Epidermal melanocyte (primary cell): ENCODE results near the gene HASPIN.

Source experiments
- DNase-seq: peaks from one replicate; pipeline ENCODE4 v3.0.0; 2011; ENCODE audit warnings: low spot score; ENCODE audit not compliant: insufficient read length

The HASPIN gene

DNA sequence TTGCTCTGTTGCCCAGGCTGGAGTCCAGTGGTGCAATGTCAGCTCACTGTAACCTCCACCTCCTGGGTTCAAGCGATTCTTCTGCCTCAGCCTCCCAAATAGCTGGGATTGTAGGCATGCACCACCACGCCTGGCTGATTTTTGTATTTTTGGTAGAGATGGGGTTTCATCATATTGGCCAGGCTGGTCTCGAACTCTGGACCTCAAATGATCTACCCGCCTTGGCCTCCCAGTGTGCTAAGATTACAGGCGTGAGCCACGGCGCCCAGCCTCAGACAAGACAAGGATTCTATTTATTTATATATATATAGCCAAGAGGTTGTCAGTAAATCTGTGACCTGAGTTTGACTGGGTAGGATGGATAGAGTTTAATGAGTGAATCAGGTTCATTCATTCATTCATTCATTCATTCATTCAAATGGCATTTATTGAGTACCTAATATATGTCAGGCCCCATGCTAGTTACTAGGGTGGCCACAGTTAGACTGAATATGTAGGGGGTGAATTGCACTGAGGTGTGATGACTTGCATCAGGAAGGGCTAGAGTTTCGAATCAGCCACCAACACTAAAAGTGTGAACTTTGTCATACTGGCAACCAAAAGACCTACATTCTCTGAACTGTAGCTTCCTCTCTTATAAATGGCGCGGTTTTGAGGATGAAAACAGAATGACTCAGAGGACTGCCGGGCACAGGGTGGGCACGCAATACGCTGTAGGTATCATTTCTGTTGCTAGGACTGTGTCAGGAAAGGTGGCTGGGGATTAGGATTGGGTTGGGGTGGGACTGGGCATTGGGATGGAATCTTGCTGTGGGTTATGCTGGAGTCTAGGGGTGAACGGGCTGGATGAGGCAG, 39.4 kb downstream of the HASPIN start:
- no peak for DNase-seq

DNA sequence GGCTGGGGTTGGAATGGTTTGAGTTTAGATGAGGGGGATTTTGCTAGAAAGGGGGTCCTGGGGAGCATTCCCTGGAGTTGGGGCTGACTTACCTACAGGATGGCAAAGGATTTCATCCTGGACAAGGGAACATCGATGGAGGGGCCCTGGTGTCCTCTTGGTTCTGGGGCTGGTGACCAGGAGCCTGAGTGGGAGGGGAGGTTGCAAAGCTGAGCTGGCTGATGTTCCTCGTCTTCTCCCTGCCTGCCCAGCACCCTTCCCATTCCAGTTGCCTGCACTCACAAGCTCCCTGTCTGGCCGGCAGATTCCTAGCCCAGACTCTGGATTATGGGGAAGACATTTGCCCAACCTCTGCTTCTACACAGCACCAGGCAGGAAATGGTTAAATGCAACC, 40.1 kb downstream of the HASPIN start:
- no peak for DNase-seq

DNA sequence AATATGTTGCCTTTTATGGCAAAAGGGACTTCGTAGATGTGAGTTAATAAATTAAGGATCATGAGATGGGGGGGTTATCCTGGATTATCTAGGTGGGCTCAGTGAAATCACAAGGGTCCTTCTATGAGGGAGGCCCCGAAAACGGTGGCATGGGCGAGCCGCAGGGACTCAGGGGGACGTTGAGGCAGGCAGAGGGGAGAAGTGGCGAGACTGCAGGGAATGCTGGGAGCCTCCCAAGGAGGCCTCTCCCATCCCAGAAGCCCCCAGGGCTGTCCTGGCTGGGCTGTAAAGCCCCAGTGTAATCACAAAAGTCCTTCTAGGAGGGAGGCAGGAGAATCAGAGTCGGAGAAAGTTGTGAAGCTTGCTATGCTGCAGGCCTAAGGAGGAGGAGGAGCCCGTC, 42.3 kb downstream of the HASPIN start:
- DNase-seq: no peak

DNA sequence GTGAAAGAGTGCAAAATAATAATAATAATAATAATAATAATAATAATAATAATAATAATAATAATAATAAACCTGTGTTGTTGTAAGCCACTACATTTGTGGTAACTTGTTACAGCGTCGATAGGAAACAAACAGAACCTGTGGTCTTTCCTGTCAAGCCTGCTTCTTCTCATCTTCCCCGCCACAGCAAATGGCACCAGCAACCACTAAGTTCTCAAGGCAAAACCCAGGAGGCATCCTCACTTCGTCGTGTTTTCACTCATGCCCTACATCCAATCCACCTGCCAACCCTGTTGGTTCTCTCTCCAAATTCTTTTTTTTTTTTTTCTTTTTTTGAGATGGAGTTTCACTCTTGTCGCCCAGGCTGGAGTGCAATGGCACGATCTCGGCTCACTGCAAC, 43.1 kb downstream of the HASPIN start:
- DNase-seq: no peak

DNA sequence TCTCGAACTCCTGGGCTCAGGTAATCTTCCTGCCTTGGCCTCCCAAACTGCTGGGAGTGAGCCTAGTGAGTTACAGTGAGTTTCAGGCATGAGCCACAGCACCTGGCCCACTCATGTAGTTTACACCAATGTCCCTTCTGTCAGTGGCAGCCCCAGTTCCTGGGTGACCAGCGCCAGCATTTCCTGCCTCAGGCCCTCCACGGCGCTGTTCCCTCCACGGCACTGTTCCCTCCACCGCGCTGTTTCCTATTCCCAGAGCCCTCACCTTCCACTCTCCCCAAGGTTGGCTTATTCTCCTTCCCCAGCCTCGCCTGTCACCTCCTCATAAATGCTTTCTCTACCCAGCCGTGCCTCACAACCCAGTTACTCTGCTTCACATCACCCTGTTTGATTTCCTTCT, 44.6 kb downstream of the HASPIN start:
- no peak for DNase-seq

DNA sequence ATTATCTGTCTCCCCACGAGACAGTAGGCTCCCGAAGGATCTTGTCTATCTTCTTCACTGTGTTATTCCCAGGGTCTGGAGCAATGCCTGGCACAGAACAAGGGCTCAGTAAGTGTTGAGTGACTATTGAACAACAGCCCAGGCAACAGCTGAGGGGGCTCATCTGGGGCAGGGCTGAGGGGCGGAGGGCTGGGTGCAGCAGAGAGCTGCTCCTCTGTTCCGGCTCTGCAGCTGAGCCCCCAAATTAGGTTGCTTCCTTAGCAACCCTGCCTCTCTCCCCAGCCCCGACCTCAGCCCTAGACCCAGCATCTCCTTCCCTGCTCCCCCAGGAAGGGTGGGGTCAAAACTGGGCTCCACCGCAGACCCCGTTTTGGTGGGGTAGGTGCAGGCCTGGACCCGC, 45.1 kb downstream of the HASPIN start:
- DNase-seq: no peak

DNA sequence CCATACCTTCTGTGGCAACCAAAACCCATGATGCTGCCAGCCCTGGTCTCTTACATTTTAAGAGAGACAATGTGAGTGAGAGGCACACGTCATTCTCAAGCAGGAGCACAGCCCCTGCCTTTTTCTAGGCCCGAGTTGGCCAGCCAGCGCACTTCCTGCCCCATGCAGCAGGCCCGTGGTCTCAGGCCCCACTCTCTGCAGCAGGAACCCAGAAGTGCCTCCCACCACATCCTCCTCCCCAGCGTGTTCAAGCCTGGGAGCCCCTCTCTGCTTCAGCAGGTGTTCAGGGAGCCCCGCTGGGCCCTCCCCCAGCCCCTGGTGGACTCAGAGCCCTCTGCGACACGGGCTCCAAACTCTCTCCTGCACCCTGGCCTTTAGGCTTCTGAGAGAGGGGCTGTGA, 46.8 kb downstream of the HASPIN start:
- no peak for DNase-seq

DNA sequence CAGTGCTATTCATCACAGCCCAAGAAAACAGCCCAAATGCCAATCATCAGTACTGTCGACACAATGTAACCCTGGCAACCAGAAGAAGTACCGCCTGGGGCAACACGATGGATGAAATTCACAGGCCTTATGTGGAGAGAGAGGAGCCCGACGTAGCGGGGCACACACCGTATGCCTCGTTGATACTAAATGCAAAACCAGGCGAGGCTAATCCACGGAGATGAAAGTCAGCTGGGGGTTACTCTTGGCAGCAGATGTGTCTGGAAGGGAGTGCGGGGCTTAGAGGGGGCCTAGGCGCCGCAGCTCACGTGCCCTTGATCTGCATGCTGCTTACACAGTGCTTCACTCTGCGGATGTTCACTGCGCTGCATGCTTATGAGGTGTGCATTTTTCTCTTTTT, 47.4 kb downstream of the HASPIN start:
- no peak for DNase-seq

DNA sequence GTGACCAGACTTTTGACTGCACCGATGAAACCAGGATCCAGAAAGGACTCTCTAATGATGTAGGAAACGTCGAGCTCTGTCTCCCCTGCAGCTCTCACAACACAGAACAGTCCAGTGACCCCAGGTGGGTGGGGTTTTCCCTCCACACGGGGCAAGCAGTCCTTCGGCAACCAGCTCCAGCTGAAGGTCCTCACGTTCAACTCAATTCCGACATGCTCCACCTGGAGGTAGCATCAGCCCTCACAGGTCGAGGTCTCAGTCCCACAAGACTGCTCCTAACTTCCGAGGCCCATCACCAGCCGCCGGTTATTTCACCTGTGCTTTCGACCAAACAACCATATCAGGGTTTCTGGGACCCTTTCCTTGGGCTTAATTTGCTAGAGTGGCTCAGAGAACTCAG, 49.1 kb downstream of the HASPIN start:
- DNase-seq: no peak

DNA sequence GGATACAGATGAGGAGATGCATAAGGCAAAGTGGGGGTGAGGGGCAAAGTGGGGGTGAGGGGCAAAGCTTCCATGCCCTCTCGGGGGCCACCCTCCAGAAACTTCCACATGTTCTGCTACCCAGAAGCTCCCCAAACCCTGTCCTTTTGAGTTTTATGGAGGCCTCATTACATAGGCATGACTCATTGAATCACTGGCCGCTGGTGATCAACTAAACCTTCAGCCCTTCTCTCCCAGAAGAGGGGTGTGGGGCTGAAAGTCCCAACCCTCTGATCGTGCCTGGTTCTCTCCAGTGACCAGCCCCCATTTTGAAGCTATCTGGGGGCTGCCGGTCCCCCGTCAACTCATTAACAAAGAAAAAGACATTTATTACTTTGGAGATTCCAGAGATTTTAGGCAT, 49.8 kb downstream of the HASPIN start:
- no peak for DNase-seq

DNA sequence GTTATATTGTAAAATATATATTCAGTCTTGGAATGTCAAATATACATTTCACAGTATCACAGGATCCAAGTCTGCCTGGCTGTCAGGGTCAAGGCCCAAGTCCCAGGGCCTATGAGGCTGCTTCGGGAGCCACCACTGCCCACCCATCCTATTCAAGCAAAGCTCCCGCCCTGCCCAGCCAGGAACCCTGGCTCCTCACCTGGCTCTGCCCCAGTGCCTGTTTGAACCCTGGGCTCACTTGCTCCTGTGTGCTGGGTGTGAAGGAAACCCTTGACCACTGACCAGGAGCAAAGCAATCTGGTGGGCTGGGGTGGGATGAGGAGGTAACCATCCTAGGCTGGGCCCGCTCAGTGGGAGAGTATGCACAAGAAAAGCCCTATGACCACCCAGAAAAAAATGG, 50.3 kb downstream of the HASPIN start:
- no peak for DNase-seq
